Activated CD4-positive, alpha-beta T cell treated with anti-CD3 and anti-CD28 coated beads for 48 hours (primary cell): ENCODE data around the gene CYLC1.

Experiments
- DNase-seq: peaks from one replicate; pipeline ENCODE4 v3.0.0-alpha.2; 2020

CYLC1 gene

GRCh38 chrX:83860846-83861245 is at the start of gene CYLC1:
Gene CYLC1 (plus strand): TSS chrX:83861146. CDS start chrX:83861183, 37 bp downstream.
- no peak for DNase-seq

- no peak for DNase-seq
Measured at GRCh38 chrX:83819304-83819703, 41.6 kb upstream of the CYLC1 start.

GRCh38 chrX:83829874-83830273 is 31.1 kb upstream of the CYLC1 start:
- DNase-seq = no peak

- no peak for DNase-seq
Measured at GRCh38 chrX:83845397-83845796, 15.5 kb upstream of the CYLC1 start.

- no peak for DNase-seq
Measured at GRCh38 chrX:83847339-83847738, 13.6 kb upstream of the CYLC1 start.

GRCh38 chrX:83888585-83888984 is 27.6 kb downstream of the CYLC1 start:
- DNase-seq = no peak

GRCh38 chrX:83892433-83892832 is 31.5 kb downstream of the CYLC1 start:
- no peak for DNase-seq

GRCh38 chrX:83906921-83907320 is 46.0 kb downstream of the CYLC1 start:
- DNase-seq = no peak

GRCh38 chrX:83916525-83916924 is 55.6 kb downstream of the CYLC1 start:
- no peak for DNase-seq

- DNase-seq = no peak
Measured at GRCh38 chrX:83934220-83934619, 73.3 kb downstream of the CYLC1 start.
